Measurements from ENCODE around the gene FNTB.
A peak's percentile ranks its signal among the peaks of the same experiment; 100 is the strongest.

Gene FNTB, protein sequence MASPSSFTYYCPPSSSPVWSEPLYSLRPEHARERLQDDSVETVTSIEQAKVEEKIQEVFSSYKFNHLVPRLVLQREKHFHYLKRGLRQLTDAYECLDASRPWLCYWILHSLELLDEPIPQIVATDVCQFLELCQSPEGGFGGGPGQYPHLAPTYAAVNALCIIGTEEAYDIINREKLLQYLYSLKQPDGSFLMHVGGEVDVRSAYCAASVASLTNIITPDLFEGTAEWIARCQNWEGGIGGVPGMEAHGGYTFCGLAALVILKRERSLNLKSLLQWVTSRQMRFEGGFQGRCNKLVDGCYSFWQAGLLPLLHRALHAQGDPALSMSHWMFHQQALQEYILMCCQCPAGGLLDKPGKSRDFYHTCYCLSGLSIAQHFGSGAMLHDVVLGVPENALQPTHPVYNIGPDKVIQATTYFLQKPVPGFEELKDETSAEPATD

DNA sequence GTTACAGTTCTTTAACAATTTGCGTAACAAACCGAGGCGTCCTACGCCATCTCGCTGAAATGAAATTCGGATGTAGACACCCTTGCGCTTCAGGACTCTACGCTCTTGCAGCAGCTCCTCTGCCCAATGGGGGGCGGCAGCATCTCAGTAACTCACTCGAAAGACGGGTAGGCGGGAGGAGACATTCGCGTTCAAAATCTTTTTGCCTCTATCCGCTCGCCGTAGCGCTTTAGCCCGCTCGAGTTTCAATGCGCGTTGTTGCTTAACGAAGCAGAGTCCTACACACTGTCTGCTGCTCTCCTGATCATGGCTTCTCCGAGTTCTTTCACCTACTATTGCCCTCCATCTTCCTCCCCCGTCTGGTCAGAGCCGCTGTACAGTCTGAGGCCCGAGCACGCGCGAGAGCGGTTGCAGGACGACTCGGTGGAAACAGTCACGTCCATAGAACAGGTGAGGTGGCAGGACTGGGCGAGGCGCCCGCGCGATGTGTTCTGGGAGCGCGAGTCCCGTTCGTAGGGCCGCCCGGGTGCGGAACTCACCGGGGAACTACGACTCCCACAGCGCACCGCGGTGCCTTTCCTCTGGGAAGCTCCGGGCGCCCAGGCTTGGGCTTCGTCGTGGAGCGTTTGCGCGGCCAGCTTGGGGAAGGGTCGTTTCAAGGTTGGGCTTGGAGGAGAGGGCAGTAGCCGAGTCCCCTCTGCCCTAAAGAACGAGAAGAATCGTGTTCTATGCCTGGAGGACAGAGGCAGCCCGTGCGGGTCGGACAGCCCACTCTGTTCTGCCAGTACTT, at the start of gene FNTB:
Gene FNTB (plus strand): TSS at position 248 of the 790 bp plus-strand sequence. CDS start 59 bp downstream, at position 307.
- DNase-seq, result peak; percentile 91

DNA sequence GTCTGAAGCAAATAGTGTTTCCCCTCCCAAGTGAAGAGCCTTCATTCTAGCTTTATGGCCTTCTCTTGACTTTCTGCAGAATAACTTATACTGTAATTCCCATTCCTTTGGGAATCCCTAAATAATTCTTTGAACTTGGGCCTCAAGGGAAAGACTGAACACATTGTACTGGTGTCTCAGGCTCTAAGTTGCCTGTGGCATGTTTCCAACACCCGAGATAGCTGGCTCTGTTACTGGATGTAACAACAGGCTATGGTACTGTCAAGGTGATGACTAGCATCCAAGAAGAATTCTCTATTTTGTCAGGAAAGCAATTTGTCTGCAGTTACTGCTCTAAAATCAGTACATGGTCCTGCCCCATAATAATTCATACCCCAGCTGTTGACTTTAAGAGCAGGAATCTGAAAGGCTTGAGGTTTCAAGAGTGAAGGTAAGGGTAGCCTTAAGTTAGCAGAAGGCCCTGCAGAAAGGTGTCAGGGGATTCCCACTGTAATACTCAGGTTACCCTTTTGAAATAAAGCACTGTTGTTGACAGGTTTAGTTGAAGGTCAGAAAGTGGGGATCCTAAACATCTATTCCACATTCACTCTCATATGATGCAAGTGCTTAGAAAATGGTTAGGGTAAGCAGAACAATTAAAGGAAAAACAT, 49.4 kb upstream of the FNTB start:
- no peak for DNase-seq

DNA sequence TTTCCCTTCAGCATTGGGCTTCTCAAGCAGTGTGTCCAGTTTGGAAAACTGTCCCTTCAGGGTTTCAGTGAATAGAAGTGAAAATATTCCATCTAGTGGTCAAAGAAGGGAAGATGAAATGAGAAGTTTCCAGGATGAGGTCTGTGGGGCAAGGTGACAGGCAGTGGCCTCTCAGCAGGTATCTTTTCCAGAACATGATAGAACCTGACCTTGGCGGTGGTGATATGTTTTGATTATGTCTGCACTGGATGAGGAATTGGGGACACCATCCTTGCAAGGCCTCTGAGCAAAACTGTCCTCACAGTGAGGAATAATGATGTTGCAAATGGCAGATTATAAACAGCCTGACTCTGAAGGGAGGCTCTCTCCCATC, 48.9 kb upstream of the FNTB start:
- no peak for DNase-seq

DNA sequence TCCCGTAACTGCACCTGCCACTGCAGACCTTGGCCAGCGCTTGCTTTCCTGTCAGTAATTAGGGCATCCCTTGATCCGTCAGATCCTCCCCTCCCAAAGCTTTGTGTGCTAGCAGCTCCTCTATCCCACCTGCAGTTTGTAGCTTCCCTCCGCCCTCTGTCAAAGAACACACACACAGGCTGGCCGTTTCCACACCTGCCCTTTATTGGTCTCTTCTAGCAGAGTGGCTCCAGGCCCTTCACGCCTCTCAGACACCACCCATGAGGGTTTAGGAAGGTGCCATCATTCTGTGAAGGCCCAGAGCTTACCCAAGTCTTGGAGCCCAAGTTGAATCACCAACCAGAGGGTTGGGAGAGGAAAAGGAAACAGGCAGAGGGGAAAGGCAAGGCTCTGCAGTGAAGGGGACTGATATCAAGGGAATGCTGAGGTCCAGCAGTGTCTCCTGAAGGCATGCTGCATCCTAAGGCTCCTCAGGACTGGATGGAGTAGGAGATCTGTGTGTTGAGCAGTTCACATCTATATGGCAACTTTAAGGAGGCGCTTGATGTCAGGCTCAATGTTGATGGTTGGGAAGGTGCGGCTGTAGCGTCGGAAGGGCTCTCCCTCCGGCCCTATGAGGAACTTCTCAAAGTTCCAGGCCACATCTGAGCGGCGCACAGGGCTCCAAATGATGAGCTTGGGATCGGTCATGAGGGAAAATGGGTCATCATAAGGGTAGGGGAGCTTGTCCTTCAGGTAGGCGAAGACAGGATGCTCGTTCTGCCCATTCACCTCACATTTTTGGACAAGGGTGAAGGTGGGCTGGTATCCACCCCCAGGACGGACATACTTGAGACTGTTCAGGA, 47.5 kb upstream of the FNTB start:
- DNase-seq, result no peak

DNA sequence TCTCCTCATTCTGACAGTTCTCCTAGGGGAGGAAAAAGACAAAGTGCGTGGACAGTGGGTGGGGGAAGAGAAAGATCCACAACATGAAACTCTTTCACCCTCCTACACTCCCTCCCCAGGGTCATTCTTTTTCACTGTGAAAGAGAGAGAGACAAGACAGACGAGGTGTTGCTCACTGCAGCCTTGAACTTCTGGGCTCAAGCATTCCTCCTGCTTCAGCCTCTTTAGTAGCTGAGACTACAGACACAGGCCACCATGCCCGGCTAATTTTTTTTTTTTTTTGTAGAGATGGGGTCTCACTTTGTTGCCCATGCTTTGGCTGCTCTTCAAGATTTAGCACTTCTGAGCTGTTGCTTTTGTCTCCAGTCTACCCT, 46.9 kb upstream of the FNTB start:
- DNase-seq, result no peak

DNA sequence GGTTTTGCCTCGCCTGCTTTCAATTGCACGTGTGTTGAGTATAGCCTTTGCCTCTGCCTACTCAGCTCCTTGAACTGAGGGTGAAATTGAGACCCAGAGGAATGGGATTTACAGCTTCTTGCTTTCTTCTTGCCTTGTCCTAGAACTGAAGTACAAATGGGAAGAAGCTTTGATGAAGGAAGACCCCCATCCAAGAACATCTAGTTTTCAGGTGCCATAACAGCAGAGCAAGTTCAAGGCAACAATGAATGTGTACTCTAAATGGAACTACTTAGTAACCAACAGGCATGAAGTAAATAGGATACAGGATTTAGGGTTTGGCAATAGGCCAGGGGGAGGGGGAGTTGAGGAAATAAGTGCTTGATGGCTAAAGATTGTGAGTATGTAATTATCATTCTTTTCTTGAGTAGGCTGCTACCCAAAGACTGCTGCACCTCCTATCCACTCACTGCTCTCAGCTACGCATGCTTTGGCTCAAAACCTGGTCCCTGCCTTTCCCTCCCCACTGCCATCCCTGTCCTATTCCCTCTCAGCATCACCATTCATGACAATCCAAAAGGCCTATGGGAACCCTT, 46.3 kb upstream of the FNTB start:
- no peak for DNase-seq

DNA sequence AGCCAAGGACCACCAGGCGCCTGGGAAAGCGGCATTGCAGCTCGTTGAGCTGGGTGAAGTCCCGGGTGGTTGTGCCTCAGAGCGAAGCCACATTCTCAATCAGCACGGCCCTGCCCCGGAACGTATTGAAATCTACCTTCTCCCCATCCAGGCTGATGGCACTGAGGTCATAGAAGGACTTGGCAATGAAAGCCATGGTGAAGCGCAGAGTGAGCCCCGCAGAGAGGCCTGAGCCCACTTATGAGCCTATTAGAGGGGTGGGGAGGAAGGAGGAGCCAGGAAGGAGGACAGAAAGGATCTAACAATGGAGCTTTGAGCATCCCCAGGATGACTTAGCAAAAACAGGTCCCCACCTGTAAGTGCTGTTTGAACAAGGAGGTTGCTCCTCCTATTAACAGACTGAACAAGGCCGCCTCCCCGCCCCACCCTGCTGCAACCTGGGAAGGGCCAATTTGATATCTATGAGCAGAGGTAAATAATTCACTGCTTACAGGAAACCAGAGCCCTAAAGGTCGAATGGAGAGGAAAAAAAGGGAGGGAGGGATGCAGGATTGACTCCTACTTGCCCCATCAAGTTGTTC, 44.1 kb upstream of the FNTB start, which contains the start of gene GPX2:
Gene GPX2 (minus strand): TSS at position 215 of the 581 bp plus-strand sequence. CDS start 19 bp downstream, at position 196.
- no peak for DNase-seq

DNA sequence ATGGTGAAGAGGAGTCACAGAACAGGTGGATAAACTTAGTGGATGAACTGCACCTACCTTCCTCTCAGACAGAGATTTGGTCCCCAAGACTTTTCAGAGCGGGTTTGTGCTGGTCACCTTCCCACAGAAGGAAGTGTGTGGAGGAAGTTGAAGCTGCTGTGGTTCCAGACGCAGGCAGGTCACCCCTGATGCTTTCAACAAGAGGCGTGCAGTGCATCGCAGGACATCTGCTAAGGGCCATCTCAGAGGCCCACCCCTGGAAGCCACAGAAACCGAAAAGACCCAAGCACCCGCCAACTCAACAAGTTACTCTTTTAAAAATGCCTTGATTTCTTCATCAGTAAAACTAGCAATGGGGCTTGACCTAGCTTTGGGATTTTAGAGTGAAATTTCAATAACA, 43.1 kb upstream of the FNTB start:
- DNase-seq, result no peak

DNA sequence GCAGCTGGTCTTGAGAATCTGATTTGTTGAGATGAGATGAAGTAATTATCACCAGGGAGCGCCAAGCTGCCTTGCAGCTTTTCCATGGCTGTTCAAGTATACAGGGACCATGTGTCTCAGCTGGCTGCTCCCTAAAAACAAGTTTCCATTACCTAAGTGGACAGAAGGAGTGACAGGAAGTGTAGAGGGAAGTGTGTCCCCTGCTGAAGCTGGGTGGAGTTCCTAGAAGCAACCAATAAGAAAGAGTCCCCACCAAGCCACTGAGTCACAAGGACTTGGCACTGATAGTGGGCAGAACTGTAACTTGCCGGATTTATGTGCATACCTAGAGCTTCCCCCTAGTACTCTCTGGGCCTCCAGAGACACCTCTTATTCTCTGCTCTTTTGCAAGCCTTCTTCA, 42.7 kb upstream of the FNTB start:
- DNase-seq, result no peak

DNA sequence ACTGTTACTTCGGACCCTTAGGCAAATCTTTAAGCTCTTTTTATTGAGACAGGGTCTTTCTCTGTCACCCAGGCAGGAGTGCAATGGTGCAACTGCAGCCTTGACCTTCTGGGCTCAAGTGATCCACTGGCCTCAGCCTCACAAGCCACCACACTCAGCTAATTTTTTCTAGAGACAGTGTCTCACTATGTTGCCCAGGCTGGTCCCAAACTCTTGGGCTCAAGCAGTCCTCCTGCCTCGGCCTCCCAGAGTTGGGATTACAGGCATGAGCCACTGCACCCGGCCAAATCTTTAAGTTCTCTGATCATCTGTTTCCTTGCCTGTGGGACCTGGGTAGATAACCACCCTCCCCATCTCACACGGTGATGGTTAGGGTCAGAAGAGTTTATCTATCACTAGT, 41.8 kb upstream of the FNTB start:
- DNase-seq, result no peak

DNA sequence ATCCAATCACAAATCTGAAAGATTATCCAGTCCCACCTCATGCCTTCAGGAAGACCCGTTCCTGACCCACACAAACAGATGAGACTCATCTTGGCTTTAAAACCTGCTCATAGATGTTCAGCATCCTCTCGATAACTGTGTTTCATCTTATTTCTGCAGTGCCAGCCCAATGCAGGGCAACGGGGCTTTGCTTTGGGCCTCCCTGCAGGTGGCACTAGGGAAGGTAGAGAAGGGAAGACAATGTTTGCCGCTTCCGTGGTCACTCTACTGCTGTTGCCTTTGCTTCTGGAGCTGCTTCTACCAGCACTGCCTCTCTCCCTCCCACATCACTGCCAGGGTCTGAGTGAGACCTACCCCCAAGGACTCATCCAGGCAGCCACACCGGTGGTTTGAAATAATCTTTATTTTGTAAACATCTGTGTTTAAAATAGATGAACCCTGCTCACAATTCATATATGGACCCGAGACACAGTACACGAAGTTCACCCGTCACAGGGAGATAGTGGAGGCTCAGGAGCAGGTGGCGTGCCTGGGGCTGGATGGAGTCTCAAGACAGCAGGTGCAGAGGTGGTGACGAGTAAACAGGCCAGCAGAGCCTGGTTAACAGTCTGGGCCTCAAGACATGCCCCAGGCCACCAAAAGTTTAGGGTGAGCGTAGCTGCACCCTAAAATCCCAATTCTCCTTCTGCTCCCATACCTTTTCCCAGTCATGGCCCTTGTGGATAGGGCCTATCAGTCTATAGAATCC, 41.1 kb upstream of the FNTB start:
- no peak for DNase-seq

DNA sequence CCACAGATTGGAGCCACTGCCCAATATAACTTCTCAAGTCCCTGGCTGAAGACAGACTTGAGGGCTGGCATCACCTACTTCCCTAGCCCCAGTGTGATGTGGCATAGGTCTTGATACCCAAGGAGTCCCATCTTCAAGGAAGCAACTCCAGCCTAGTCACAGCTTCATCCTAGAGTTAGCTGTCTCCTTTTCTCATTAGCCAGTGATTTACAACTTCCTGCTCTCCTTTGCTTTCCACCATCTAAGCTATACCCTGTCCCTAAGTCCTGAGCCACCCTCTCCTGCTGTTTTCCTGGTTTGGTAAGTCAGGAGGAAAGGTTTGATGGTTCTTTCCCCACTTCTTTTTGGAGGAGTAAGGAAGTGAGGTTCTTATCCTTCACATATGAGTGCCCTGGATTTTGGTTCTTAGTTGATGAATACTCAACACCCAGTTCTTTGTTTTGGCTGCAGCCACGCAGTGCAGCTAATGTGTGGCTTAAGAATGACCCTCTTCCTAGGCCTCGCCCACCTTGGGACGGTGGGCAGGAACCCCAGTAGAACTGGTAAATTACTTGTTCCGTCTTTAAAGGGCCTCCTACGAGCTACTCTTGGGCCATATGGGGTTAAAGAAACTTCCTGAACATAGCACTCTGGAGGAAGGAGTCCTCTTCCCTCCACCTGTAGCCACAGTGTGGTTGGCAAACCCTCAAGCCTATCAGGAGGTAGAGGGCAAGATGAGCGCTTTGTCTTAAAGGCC, 40.2 kb upstream of the FNTB start:
- DNase-seq, result no peak

DNA sequence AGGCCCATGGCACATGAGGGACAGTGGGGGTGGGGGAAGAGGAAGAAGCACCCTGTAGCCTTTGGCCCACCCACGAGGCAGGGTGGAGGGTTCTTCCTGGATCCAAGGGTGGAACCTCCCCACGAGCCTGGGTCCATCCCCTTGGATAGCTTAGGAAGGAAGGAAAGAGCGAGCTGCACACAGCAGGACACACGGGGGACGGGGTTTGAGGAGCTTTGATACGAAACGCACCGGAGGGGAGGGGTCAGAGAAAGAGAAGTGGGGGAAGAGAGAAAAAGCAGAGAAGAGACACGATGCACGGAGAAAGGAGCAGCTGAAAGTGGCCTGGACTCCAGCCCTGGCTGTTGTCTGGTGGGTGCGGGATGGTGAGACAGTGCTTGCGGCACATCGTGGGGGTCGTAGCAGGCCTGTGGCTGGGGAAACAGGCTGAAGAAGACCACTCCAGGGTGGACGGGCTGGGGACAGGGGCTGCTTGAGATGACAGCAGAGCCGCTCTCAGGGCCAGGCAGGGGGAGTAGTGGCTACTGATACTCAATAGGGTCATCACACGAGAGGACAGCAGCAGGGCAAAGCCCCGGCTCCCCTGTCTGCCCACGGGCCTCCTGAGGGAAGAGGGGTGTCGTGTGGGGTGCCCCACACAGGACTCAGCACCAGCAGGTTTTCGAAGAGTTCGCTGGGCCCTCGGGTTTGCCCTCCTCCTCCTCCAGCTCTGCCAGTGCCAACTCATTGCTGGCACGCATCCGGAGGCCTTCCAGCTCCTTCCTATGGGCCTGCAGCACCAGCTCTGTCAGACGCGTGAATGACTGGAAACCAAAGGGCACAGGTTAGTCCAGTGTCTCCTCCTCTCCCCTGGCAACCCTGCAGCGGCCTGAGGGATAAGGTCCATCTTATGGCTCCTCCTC, 38.7 kb upstream of the FNTB start:
- DNase-seq, result no peak

DNA sequence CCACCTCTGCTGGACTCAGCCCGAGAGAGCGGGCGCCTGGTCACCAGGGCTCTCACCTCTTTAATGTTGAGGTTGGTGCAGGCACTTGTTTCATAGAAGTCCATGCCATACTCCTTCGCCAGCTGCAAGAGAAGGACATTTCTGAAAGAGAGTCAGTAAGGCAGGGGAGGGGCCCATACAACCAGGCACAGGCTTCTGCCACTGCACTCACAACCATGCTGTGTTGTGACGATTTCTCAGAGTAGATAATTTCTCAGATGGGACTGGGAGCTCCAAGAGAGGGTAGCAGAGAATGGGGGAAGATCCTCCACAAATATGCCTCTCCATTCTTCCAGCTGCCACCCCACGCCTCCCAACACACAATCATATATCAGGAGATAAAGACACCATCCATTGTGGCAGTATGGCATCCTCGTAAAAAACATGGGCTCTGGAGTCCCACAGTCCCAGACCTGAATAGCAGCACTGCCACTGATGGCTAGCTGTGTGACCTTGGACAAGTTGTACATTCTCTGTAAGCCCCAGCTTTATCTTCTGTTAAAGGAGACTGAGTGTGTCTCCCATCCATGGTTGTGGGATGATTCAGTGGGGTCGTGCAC, 38.0 kb upstream of the FNTB start:
- DNase-seq, result no peak

DNA sequence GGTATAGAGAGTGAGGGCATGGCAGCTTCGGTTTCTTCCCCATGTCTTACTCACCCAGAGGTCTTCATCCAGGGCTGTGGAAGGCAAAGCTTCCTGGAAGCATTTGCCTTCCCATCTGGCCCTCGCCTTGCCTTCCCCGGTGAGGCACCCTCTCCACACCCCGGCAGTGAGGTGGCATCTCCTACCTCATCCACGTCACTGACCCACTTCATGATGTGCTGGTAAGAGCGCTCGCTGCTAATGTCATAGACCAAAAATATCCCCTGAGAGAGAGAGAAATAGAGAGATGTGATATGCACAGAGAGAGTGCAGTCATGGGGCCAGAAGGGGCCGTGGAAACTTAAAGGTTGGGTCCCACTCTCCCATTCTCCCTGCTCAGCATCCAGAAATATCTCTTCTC, 35.8 kb upstream of the FNTB start:
- no peak for DNase-seq

DNA sequence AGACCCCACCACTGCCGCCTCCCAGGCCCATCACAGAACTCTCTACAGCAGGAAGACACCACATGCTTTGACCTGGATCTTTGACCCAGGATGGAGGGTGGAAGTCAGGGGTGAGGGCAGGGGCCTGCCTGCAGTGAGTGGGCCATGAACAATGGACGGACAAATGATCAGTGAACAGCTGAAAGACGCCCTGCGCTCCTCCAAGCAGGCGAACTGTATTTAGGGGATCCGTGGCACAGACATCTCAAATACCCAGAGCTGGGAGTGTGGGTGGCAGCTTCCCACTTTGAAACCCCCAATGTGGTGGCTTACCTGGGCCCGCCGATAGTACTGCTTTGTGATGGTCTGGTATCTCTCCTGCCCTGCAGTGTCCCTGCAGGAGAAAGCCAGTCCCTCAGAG, 35.4 kb upstream of the FNTB start:
- DNase-seq, result no peak

DNA sequence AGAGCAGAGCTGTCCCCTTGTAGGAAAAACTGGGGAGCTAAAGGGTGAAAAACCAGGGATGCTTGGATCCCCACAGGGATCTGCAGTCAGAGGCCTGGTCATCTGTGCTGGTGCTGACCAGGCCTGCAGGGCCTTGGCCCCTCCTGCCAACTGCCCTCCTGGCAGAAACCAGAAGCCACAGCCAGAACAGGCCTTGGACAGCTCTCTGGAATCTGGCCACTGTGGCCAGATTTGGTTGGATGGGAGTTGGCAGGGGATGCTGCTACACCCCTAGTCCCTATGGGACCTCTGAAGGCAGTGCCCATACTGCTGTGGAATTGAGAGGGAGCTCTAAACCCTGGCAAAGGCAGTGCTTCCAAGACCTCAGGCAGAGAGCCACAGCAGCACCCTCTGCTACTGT, 35.0 kb upstream of the FNTB start:
- no peak for DNase-seq

DNA sequence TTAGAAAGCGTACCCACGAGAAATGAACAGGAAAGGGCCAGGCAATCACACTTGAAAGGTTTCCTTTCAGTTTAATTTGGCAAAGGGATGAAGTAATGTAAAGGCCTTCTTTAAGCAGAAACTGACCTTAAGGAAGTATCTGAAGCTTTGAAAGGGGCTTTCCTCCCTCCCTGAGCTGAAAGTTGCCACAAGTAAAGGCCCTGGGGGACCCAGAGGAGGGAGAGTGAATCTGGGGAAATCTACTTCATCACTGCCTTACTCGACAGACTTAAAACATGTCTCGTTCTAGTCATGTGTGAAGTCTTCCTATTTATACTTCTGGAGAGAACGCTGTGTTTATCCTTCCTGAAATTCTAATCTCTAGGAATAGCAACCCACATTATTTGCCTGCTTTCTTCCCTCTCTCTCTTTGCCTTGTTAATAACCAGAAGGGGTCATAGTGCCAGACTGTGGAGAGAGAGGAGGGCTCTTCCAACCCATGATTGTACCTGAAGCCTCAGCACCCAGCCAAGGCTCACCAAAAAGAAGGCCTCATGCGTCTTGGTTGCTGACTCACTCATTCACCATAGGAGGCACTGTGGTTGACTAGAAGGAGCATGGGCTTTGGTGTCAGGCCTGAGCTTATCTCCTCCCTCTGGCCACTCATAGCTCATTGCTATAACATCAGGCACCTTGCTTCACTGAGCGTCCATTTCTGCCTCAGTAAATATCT, 33.9 kb upstream of the FNTB start:
- no peak for DNase-seq

Measured in activated CD4-positive, alpha-beta T cell treated with anti-CD3 and anti-CD28 coated beads for 4 hours (primary cell).